ENCODE results near the gene MAST1.
"Not testable (repeated sequence)": the region's sequence is repeated elsewhere in the genome, so short reads cannot be mapped to it uniquely, and the experiment has no call there.

Gene MAST1

GRCh38 chr19:12801466-12802266 lies 36.6 kb upstream of the MAST1 start, which contains the start of the genes PRDX2 and THSD8:
Gene PRDX2 (minus strand): TSS chr19:12801800. CDS start chr19:12801261, 539 bp downstream.
Gene THSD8 (plus strand): TSS chr19:12802069. CDS start chr19:12802072, 3 bp downstream.
- peak; percentile 23 to 85 for DNase-seq

GRCh38 chr19:12802267-12803106 lies 35.8 kb upstream of the MAST1 start:
- no peak for DNase-seq

- DNase-seq: no peak
These were observed 34.3 kb upstream of the MAST1 start for GRCh38 chr19:12804051-12804450.

GRCh38 chr19:12806242-12807081 lies 31.9 kb upstream of the MAST1 start, which contains the start of gene RNASEH2A:
Gene RNASEH2A (plus strand): TSS chr19:12806584. CDS start chr19:12806674, 90 bp downstream.
- peak; percentile 78 to 98 for DNase-seq

GRCh38 chr19:12815088-12815487 lies 23.2 kb upstream of the MAST1 start:
- no peak for DNase-seq

- not testable (repeated sequence) for DNase-seq
These were observed 21.1 kb upstream of the MAST1 start for GRCh38 chr19:12817188-12817587.

- not testable (repeated sequence) for DNase-seq
These were observed 20.5 kb upstream of the MAST1 start for GRCh38 chr19:12817810-12818209.

- DNase-seq: no peak
These were observed 16.6 kb upstream of the MAST1 start for GRCh38 chr19:12821761-12822160.

- no peak for DNase-seq
These were observed 12.8 kb upstream of the MAST1 start for GRCh38 chr19:12825254-12826131.

GRCh38 chr19:12828494-12828893 lies 9.8 kb upstream of the MAST1 start:
- DNase-seq: peak; percentile 60 to 82

- no peak for DNase-seq
These were observed 4.9 kb upstream of the MAST1 start for GRCh38 chr19:12833418-12833737.

GRCh38 chr19:12833738-12834565 lies 4.4 kb upstream of the MAST1 start:
- peak in 1 of 2 experiments; percentile 85 for DNase-seq

- peak in 1 of 2 experiments; percentile 53 for DNase-seq
These were observed 3.8 kb upstream of the MAST1 start, which contains the start of gene RTBDN for GRCh38 chr19:12834566-12834943. Gene RTBDN (minus strand): TSS chr19:12834579. CDS start chr19:12829979, 4,600 bp downstream.

- DNase-seq: peak in 1 of 2 experiments; percentile 60
These were observed 3.1 kb upstream of the MAST1 start for GRCh38 chr19:12834976-12835757.

GRCh38 chr19:12836529-12836863 lies 1.8 kb upstream of the MAST1 start:
- DNase-seq: no peak

GRCh38 chr19:12837225-12837624 lies 1.1 kb upstream of the MAST1 start:
- DNase-seq: no peak

- DNase-seq: no peak
These were observed 806 bp downstream of the MAST1 start for GRCh38 chr19:12838886-12839756.
